Stimulated activated CD8-positive, alpha-beta memory T cell treated with anti-CD3 and anti-CD28 coated beads, Interleukin-7, amount 100 ng/mL, for 48 hours (primary cell): ENCODE results near the gene IRF3.

ENCODE experiments used
- DNase-seq, 2 donors: peaks; one replicate each; pipeline ENCODE4 v3.0.0-alpha.2; 2020; ENCODE audit warnings: low read depth in 1 of 2; ENCODE audit errors: extremely low read depth in 1 of 2

Gene IRF3, protein sequence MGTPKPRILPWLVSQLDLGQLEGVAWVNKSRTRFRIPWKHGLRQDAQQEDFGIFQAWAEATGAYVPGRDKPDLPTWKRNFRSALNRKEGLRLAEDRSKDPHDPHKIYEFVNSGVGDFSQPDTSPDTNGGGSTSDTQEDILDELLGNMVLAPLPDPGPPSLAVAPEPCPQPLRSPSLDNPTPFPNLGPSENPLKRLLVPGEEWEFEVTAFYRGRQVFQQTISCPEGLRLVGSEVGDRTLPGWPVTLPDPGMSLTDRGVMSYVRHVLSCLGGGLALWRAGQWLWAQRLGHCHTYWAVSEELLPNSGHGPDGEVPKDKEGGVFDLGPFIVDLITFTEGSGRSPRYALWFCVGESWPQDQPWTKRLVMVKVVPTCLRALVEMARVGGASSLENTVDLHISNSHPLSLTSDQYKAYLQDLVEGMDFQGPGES

DNA sequence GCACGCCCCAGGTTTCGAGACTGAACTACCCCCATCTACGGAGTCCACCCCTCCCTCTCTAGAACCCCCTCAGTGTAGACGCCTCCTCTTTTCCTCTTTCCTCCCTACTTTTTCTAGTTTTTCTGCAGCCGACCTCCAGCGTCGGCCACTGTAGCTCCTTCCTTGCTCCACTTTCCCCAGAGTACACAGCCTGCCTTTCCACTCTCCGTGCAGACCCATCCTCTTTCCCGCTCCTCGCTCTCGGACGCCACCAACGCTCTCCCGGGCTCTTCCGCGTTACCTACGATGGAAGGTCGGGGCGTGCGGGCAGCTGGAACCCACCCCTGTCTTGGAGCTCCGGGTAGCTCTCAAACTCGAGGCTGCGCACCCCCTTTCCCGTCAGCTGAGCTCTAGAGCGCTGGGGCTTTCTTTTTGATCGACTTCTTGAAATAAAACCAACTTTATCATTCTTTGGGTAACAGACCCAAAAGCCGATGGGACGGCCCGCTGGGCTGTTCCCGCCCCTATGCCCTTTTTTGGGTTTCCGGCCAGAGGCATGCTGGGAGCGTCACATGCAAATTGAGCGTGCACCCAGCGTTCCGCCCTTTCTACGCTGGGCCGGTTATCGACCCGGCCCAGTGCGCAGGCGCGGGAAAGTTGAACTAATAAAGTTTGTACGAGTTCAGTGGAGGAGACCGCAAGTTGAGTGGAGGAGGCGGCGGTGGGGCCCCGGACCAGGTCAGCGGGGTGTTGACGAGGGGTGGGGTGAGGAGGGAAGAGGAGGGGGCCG, at the start of gene IRF3, which contains the start of gene BCL2L12:
Gene IRF3, minus strand, starts transcription at position 507 of the 769 bp plus-strand sequence. CDS start 1,019 bp downstream, outside the sequence.
Gene BCL2L12, plus strand, starts transcription at position 583 of the 769 bp plus-strand sequence. CDS start 760 bp downstream, outside the sequence.
- peak; percentile 94 to 97 for DNase-seq

DNA sequence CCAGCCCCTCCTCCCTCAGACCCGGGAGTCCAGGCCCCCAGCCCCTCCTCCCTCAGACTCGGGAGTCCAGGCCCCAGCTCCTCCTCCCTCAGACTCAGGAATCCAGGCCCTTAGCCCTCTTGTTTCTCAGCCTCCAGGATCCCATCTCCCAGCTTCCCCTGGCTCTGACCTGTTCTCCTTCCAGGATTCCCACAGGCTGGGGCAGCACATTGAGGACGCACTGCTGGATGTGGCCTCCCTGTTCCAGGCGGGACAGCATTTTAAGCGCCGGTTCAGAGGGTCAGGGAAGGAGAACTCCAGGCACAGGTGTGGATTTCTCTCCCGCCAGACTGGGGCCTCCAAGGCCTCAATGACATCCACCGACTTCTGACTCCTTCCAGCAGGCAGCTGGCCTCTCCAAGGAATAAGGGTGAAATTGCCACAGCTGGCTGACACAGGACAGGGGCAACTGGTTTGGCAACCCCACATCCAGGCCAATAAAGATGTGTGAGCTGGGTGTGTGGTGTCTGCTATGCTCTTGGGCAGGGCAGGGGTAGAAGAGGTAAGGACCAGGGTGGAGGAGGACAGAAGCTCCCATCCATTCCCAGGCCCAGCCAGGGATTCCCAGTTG, 47.7 kb upstream of the IRF3 start:
- DNase-seq = no peak

DNA sequence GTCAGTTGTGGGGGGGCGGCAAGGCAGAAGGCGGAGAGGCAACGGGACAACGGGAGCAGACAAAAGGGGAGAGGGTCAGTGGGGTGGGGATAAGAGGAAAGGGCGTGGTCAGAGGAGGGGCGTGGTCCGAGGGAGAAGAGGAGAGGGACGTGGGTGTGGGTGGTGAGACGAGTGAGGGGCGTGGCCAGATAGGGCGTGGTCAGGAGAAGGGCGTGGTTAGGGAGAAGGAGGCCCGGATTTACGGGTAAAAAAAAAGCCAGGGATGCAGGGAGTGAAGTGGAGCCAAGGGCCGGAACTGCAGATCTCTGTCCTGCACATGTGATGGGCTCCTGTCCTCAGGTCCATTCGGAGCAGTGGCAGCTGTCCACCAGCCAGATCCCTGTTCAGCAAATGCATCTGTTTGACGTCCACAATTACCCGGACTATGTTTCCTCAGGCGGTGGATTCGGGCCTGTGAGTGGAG, 46.8 kb upstream of the IRF3 start:
- DNase-seq = no peak

DNA sequence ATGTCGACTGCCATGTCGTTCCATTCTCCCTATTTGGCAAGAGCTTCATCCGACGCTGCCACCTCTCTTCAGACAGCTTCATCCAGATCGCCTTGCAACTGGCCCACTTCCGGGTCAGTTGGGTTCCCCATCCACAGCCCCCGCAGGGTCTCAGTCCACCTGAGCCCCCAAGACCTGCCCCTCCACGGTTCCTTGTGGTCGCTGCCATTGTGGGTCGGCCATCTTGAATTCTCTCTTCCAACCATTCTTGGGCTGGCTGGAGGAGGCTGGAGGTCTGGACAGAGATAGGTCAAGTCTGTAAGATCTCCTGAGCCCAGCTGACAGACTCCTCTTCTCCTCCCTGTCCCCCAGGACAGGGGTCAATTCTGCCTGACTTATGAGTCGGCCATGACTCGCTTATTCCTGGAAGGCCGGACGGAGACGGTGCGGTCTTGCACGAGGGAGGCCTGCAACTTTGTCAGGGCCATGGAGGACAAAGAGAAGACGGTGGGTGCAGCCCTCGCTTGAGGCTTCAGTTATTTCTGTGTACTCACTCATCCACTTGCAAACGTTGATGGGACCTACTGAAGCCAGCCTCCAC, 44.8 kb upstream of the IRF3 start:
- DNase-seq = no peak

DNA sequence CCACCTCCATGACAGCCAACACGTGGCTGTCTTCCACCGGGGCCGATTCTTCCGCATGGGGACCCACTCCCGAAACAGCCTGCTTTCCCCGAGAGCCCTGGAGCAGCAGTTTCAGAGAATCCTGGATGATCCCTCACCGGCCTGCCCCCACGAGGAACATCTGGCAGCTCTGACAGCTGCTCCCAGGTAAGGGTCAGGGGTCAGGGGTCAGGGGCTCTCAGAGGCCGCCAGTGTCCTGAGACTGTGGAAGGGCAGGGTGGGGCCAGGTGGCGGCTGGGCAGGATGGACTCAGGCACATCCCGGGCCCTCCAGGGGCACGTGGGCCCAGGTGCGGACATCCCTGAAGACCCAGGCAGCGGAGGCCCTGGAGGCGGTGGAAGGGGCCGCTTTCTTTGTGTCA, 40.3 kb upstream of the IRF3 start:
- DNase-seq = no peak

DNA sequence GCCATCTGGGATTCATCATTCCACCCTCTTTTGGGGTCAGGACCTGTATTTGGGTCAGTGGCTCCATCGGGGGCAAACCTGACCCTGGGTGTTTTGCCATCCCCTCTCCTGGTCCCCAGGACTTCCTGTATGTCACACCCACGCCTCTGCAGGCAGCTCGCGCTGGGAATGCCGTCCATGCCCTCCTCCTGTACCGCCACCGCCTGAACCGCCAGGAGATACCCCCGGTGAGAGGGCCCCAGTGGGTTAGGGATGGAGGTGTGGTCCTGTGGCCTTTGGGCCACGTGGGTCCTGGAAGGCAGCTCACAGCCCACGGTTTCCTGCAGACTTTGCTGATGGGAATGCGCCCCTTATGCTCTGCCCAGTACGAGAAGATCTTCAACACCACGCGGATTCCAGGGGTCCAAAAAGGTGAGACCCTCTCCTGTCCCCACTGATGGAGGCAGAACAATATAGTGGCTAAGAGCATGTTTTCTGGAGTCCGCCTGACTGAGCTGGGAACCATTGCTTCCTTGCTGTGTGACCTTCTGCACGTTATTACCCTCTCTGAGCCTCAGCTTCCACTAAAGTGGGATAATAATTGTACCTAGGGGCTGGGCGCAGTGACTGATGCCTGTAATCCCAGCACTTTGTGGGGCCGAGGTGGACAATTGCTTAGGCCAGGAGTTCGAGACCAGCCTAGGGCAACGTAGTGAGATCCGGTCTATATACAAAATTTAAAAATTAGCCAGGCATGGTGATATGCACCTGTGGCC, 39.4 kb upstream of the IRF3 start:
- no peak for DNase-seq

DNA sequence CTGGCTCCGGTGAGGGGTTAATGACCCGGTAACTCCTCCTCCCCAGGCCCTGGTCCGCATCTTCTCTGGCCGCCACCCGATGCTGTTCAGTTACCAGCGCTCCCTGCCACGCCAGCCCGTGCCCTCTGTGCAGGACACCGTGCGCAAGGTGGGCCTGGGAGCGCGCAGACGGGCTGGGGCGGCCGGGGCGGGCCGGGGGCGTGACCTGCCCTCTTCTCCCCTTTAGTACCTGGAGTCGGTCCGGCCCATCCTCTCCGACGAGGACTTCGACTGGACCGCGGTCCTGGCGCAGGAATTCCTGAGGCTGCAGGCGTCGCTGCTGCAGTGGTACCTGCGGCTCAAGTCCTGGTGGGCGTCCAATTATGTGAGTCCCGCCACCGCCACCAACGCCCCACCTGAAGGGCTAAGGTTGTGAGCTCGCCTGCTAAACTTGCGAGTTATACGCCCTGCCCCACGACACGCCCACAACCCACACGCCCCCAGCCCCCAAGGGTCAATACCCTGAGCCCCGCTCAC, 35.7 kb upstream of the IRF3 start:
- DNase-seq = no peak

DNA sequence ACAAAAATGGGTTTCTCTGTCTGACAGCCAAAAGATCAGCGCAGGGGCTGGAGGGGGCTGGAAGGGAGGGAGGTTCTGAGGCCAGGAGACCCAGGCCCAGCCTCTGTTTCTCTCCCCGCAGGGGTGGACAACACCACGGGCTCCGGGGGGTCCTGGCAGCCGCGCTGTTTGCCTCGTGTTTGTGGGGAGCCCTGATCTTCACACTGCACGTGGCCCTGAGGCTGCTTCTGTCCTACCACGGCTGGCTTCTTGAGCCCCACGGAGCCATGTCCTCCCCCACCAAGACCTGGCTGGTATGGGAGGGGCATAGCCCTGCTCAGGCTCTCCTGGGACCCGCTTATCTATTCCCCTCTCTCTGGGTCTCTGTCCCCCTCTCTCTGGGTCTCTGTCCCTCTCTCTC, 34.9 kb upstream of the IRF3 start:
- no peak for DNase-seq

DNA sequence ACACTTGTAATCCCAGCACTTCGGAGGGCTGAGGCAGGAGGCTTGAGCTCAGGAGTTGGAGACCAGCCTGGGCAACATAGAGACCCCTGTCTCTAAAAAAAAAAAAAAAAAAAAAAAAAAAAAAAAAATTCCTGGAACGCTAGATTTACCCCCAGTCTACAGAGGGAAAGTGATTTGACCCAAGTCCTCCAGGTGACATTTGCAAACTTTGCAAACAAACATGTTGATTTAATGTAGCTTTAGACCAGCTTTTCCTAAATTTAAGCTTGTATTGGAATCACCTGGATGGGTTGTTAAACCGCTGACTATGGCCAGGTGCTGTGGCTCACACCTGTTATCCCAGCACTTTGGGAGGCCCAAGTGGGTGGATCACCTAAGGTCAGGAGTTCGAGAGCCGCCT, 33.7 kb upstream of the IRF3 start:
- DNase-seq = no peak

DNA sequence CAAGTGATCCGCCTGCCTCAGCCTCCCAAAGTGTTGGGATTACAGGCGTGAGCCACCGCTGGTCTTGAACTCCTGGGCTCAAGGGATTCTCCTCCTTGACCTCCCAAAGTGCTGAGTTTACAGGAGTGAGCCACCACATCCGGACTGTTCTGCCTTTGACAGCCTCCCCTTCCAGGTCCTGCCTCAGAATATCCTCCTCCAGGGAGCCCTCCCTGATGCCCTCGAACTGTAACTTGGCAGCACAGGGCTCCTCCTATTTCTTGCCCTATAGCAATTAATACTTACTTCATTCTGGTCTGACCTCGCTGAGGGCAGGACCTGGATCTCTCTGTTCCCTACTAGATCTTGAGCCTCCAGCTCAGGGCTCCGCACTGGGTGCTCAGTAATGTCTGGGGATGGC, 31.2 kb upstream of the IRF3 start:
- DNase-seq = no peak

DNA sequence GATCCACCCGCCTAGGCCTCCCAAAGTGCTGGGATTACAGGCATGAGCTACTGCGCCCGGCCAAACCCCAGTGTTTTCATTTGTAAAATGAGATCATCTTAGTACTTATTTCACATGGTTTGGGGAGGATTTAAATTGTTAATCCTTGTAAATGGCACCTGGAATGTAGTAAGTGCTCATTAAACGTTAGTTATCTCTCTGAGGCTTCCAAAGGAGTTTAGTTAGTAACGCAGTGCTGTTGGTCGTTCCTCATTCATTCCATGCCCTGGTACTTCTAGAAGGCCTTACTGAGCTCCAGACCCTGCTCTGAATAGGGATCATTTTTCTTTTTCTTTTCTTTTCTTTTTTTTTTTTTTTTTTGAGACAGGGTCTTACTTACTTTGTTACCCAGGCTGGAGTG, 30.5 kb upstream of the IRF3 start:
- DNase-seq = no peak

DNA sequence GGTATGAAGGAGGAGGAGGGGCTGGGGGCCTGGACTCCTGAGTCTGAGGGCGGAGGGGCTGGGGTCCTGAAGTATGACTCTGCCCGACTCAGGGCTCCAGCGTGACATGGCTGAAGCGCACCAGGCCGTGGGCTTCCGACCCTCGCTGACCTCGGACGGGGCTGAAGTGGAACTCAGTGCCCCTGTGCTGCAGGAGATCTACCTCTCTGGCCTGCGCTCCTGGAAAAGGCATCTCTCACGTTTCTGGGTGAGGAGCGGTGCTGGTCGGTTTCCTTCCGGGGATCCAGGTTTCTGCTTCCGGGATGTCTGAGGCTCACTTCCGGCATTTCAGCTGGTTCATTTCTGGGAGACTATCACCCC, 26.5 kb upstream of the IRF3 start:
- no peak for DNase-seq

DNA sequence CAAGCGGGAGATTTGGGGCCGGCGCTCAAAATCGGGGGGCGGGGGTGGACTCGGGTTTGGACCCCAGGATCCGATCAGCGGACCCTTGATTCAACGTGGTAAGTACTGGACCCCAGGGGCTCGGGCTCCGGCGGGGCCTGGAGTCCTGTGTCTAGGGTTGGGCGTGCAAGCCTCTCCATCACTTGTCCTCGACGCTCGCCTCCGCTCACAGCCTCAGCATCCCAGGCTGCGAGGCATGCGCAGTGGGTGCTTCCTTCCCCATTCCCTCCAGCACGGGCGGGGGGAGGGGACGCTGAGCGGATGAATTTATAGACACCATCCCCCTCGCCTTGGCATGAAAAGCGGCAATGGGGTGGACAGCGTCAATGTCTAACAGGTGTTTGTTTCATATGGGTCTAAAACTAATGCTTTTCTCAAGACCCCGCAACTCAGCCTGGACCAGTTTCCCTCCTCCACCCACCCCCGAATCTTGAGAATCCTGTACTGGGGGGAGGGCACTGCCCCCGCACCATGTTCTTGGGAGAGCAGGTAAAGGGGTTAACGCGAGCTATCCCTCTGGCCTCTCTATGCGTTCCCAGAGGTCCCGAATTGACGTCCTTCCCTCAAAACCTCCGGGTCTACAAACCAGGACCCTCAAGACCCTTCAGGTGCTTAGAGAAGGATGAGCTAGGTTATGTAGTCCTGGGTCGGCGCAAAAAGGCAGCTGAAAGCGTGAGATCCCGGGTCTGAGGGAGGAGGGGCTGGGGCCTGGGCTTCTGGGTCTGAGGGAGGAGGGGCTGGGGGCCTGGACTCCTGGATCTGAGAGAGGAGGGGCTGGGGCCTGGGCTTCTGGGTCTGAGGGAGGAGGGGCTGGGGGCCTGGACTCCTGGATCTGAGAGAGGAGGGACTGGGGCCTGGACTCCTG, 25.8 kb upstream of the IRF3 start:
- no peak for DNase-seq

DNA sequence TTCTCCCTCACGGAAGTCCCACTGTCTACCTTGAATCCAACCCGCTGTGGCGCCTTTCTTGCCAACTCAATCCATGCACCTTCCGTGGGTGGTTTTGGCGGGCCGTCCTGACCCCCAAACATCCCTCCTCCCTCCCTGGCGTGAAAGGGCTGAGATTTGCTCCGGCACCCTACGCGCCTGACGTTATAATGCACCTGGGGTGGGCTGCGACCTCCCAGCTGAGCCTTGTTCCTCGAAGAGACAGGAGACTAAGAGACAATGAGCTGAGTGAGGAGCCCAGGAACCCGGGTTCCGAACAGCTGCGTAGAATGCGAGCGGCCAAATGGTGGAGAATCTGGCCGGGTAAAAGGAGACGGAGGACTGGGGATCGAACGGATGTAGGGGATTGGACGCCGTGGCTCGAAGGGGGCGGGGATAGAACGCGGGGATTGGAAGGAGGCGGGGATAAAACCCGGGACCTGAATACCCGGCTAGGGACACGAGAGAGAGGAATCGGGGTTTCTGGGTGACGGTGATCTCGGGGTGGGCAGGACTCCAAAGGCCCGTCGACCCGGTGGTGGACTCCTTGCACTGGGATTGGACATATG, 25.1 kb upstream of the IRF3 start, which contains the start of gene CPT1C:
Gene CPT1C, plus strand, starts transcription at position 461 of the 587 bp plus-strand sequence. CDS start 1,137 bp downstream, outside the sequence.
- DNase-seq = peak in 1 of 2 donors; percentile 41

DNA sequence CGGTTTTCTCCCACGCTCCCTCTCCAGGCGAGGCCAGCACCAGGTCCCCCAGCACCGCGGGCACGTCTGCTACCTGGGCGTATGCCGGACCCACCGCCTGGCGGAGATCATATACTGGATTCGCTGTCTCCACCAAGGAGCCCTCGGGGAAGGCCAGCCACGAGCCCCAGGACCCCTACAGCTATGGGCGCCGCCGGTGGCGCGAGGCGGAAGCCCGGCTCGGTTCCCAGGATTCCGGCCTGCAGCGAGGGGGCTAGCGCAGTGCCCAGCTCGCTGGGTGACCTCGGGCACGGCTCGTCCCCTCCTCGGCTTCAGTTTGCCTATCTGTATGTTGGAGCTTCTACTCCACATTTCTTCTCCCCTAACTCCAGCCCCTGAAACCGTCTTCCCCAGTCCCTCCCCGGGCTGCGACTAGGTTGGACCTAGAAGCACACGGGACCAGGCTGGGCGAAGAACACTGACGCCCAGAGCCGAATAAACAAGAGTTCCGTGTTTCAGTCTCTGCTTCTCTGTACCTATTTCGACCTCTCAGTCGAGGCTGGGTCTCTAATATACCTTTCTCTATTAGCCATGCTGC, 24.5 kb upstream of the IRF3 start:
- DNase-seq = no peak

DNA sequence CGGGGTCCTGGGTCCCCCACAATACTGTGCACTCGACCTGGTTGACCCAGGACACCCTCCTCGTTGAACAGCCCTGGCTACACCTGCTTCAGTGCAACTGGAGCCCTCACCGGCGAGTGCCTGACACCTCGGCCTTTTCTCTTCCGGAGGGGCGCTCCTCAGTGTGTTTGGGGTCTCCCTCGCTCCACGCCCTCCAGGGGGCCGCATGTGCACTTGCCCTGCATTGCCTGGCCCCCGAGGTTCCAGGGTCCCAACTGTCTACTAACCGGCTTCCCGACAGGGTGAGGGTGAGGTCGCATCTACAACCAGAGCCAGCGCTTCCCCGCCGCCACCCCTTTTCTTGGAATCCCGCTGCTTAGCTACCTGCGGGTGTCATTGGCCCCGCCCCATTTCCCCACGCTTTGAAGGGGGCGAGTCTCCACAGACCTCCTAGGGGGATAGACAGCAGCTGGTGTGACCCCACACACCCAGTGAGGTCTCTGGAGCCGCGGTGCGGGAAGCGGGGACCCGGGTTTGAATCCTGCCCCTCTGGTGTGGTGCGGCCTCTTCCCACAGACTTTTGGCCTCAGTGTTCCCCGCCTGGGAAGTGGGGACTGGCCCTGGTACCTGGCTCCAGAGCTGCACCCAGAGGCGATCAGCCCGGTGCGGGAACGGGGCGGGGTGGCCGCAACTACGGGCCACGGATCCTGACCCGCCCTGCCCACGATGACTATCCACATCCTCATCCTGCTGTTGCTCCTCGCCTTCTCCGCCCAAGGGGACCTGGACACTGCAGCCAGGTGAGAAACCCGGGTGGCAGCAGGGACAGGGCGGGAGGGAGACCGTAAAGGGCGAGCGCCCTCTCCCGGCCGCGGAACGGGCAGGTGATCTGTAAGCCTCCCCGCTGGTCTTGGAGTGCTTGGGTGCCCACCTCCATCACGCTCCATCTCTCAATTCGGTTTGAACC, 23.7 kb upstream of the IRF3 start, which contains the start of gene ADM5:
Gene ADM5, plus strand, starts transcription at position 462 of the 946 bp plus-strand sequence. Its CDS starts 244 bp downstream, at position 706.
- no peak for DNase-seq

DNA sequence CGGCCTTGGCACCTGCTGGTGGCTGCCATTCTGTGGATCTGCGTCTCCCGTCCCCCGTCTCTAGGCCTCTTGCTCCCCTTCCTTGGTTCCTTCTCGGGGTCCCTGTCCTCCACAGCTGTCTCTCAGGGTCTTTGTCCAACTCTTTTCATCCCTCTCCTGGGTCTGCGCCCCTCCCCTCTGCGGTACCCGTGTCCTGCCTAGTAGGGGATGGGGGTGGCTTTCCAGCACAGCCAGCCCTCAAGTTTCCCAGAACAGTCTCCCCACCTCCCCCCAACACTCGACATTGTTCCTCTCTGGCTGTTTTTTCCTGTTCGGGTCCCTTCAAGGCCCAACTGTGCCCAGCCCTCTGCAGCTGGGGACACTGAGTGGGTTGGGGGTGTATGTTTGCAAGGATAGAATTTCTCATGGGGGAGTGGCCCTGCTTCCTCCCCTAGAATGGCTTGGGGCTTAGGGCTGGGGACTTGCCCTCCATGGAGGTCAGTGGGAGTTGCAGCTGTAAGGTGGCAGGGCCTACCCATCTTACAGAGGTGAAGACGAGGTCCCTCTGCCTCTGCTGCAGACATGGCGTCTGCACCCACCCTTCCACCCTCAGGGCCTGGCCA, 23.0 kb upstream of the IRF3 start:
- DNase-seq = no peak
